Caki2 (cell line): Measurements from ENCODE around the gene EPB41L2. TPM values are rescaled to one million over a fixed set of nuclear protein-coding genes. Genes with fewer than 3 reads are reported as not detected.
"Not testable (repeated sequence)": the region's sequence is repeated elsewhere in the genome, so short reads cannot be mapped to it uniquely, and the experiment has no call there.

Experiments used
- DNase-seq: peaks from one replicate; pipeline ENCODE4 v3.0.0-alpha.2; 2015; ENCODE audit warnings: low read depth
- in situ Hi-C: cut with HindIII; loops from 2 replicates; pipeline ENCODE4 v1.10.0; 2016; ENCODE audit warnings: low sequenced_read_pairs, low pct_unique_long_range_greater_than_20kb, mixed read lengths
- total RNA-seq: library from RNA; depleted of rRNA; stranded (reverse); fragments of >200 nt; shearing (Covaris generic); gene quantifications from 2 replicates; pipeline ENCODE4 v1.2.3, GENCODE V29; 2014; ENCODE audit warnings: low replicate concordance

The EPB41L2 gene
- total RNA-seq, 1 experiment from 2014 or later: 66.1 TPM

GRCh38 chr6:130943738-130944137 is 119.3 kb downstream of the EPB41L2 start:
- no peak for DNase-seq
- in situ Hi-C loops: no loop called here

DNA sequence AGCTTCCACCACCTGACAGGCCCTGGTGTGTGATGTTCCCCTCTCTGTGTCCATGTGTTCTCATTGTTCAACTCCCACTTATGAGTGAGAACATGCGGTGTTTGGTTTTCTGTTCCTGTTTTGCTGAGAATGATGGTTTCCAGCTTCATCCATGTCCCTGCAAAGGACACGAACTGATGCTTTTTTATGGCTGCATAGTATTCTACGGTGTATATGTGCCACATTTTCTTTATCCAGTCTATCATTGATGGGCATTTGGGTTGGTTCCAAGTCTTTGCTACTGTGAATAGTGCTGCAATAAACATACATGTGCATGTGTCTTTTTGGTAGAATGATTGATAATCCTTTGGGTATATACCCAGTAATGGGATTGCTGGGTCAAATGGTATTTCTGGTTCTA is 120.3 kb downstream of the EPB41L2 start:
- DNase-seq, in situ Hi-C loops: not testable (repeated sequence)

DNA sequence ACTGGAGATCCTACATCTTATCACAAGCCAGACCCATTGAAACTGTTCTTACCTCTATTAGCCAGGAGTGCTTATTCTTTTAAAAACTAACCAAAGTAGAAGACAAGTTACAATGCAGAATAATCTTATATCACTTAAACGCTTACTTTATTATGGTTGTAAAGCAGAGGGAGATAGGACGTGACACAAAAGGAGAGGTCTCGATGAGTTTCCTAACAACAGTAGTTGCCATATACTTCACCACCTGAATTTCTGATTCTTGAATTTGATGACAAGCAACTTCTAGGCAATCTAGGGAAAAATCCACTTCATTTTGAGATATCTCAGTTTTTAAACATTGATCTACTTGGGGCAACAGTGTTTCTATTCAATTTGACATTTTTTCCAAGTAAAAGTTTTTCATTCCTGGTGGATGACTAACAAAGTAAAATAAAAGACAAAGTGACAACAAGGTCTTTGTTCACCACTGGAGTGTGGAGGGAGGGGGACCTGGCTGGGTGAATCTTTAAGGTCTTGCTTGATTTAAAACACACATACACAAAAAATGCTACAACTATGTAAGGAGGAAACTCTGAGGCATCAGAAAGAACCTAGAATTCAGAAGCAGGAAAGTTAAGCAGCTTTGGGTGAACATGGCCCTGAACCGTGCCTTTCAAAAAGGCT is 125.0 kb downstream of the EPB41L2 start:
- in situ Hi-C loops: no loop called here
- peak; percentile 61 for DNase-seq

DNA sequence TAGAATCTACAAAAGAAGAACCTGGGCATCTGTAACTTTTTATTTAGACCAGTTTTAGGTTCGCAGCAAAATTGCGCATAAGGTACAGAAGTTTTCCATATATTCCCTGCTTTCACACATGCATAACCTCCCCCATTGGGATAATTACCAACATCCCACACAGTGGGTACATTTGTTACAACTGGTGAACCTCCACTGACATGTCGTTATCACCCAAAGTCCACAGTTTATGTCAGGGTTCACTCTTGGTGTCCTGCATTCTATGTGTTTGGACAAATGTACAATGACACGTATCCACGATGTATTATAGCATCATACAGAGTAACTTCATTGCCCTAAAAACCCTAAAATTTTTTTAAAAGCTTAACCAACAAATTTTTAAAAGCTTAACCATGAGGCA is 126.1 kb downstream of the EPB41L2 start:
- no peak for DNase-seq
- in situ Hi-C loops: no loop called here

DNA sequence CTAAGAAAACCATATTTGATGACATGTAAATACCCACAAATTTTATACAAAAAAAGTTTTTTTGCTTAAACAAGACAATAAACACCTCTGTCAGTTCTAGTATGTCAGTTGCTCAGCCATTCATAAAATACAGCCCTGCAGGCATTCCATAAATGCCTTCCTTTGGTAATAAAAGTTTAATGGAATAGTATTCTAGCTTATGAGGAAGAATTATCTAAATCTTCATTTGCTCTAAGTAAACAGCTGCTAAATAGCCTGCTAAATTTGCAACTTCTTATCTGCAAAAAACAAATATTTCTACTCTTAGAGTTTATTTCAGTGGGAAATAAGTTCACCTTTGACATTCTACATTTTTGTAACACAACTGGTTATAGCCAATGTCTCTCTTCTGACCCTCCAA is 127.1 kb downstream of the EPB41L2 start:
- in situ Hi-C loops: no loop called here
- DNase-seq: no peak

DNA sequence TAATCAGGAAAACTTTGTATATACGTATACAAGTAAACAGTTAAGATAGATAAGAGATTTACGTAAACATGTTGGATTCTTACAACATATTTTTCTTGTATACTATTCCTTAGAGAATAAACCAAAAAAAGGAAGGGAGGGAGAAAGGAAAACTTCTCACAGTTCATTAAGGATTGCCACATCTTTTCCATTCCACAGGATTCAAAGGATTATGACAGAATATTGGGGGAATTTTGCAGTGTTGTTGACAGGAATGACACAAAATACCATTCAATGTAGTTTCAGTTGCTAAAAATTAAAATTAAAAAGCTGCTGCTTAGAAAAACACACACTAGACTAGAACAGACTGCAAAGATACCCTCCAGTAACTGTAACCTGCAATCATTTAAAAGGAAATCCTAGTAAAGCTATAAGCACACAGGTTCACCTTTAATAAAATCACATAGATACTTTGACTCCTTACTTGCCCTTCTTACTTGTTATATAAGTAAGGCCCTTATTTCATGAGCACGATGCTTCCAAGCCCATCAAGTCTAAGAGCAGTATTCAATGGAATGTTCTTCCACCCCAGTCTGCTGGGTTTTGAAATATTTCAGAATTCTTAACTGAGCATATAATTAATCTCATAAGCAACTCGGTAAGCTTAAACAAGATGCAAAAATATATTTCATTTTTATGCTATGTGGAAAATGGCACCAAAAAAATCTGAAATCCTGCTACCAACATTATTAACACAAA is 128.0 kb downstream of the EPB41L2 start:
- DNase-seq: no peak
- in situ Hi-C loops: no loop called here

GRCh38 chr6:130933712-130934200 is 129.3 kb downstream of the EPB41L2 start:
- in situ Hi-C loops: no loop called here
- no peak for DNase-seq

GRCh38 chr6:130932921-130933320 is 130.1 kb downstream of the EPB41L2 start:
- in situ Hi-C loops: no loop called here
- no peak for DNase-seq

GRCh38 chr6:130932438-130932837 is 130.6 kb downstream of the EPB41L2 start:
- in situ Hi-C loops: no loop called here
- DNase-seq: no peak

DNA sequence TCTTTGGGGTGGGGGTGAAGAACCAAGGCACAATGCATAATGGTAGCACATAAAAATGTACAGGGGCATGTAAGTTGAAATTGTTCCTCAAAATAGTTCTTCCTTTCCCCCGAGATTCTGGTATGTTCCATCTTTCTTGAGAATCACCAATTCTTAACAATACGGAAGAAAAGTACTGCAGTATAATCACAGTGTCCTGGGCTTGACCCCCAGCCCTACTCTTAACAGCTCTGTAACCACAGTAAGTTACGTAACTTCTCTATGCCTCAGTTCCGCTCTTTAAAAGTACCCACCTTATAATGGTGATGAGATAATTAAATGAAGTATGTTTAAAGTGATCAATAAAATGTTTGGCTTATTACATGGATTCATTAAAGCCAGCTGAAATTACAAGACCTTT is 131.4 kb downstream of the EPB41L2 start:
- in situ Hi-C loops: no loop called here
- DNase-seq: no peak

GRCh38 chr6:130929036-130929678 is 133.9 kb downstream of the EPB41L2 start:
- in situ Hi-C loops: no loop called here

DNA sequence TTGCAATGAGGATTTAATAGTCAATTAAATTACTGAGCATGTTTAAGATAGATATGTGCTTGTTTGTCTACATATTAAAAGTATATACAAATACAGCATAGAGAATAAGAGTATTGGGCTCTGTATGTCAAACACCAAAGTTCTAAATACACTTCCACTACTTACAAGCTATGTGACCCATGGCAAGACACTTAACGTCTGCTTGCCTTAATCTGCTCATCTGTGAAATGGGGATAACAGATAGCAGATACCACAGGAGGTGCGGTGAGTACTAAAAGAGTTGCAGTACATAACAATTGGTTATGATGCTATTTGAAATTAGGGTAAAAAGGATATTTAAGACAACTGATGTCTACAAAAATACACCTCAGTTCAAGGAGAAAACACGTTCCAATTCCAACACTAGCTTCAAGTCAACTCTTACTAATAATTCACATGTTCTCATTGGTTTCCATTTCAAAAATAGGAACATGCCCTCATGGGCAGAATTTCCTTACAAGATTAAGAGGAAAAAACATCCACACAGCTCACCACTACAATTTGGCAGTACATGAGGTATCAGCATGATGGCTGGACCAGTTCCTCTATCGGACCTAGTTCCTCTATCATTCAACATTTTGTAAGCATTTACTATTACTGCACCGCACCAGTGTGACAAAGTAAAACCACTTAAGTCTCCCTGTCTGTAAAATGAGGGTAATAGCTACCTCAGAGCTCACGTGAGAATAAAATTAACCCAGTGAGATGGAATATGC is 134.7 kb downstream of the EPB41L2 start:
- DNase-seq: no peak
- in situ Hi-C loops: no loop called here

More at GRCh38 chr6:130929036-130929678, 133.9 kb downstream of the EPB41L2 start:
- DNase-seq: no peak

- in situ Hi-C loops: no loop called here
- peak; percentile 17 for DNase-seq
These were observed 135.7 kb downstream of the EPB41L2 start for GRCh38 chr6:130927305-130927704.

- DNase-seq: no peak
- in situ Hi-C loops: no loop called here
These were observed 139.7 kb downstream of the EPB41L2 start for GRCh38 chr6:130923350-130923749.

DNA sequence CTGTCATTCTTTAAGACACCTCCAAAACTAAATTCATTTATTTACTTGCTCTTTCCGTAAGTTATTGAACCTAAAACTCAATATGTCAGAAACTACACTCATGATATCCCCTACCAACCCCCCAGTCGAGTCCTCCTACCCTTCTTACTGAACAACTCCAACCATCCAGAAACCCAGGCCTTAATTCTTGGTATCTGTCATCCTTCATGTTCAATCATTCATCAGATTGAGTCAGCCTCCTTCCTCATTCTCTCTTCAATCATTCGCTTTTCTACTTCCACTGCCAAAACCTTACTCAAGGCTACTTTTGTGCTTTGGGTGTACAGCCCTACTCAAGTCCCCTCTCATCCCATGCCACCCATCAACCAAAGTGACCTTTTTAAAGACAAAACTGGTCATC is 140.1 kb downstream of the EPB41L2 start:
- DNase-seq: no peak
- in situ Hi-C loops: no loop called here

GRCh38 chr6:130920969-130921368 is 142.1 kb downstream of the EPB41L2 start:
- in situ Hi-C loops: no loop called here
- no peak for DNase-seq

- in situ Hi-C loops: no loop called here
- no peak for DNase-seq
These were observed 144.9 kb downstream of the EPB41L2 start for GRCh38 chr6:130918171-130918570.

- in situ Hi-C loops, DNase-seq: not testable (repeated sequence)
These were observed 147.4 kb downstream of the EPB41L2 start for GRCh38 chr6:130915606-130916005.

DNA sequence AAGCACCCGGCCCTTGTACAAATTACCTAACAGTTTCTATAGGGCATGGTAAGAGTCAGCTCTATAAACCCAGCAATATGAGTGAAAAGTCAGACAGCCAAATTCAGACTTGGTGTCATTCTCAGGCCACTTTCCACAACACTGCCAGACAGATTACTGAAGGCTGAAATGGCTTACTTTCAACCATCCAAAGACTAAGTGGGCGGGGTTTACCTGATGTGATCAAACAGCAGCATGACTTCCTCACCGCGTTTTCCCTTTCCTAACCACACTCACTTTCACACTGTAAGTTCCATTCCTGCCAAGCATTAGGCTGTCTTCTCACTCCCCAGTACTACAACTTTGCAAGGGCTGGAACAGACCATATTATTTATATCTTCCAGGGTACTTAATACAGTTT is 149.9 kb downstream of the EPB41L2 start:
- in situ Hi-C loops: no loop called here
- DNase-seq: no peak
